Measurements from ENCODE around the gene WDR86.

DNA sequence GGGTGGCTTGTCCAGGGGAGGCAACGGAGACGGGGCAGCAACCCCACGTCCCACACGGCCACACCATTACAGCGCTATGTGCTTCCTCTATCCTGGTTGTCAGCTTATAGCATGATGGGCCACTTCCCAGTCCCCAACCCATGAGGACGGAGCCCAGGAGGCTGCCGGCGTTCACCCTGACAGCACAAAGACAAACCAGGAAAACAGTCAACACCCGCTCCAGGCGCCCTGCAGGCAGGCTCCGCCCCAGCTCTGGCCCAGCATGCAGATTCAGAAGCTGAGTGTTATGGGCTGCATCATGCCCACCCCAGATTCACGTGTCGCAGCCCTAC lies 14.8 kb downstream of the WDR86 start:
- no peak for TF ChIP-seq POLR2A (IDR thresholded peaks at IDR 0.05; ENCODE audit: low read depth, low read length)
- TF ChIP-seq POU2F2 (IDR thresholded peaks at IDR 0.05; ENCODE audit: low read depth, low read length), result no peak
- no peak for TF ChIP-seq POLR2AphosphoS5 (IDR thresholded peaks at IDR 0.05; ENCODE audit: low read depth, low read length)
